ENCODE data around the gene SYNGR3.
"Not testable (repeated sequence)": the region's sequence is repeated elsewhere in the genome, so short reads cannot be mapped to it uniquely, and the experiment has no call there.

Gene SYNGR3, protein sequence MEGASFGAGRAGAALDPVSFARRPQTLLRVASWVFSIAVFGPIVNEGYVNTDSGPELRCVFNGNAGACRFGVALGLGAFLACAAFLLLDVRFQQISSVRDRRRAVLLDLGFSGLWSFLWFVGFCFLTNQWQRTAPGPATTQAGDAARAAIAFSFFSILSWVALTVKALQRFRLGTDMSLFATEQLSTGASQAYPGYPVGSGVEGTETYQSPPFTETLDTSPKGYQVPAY

DNA sequence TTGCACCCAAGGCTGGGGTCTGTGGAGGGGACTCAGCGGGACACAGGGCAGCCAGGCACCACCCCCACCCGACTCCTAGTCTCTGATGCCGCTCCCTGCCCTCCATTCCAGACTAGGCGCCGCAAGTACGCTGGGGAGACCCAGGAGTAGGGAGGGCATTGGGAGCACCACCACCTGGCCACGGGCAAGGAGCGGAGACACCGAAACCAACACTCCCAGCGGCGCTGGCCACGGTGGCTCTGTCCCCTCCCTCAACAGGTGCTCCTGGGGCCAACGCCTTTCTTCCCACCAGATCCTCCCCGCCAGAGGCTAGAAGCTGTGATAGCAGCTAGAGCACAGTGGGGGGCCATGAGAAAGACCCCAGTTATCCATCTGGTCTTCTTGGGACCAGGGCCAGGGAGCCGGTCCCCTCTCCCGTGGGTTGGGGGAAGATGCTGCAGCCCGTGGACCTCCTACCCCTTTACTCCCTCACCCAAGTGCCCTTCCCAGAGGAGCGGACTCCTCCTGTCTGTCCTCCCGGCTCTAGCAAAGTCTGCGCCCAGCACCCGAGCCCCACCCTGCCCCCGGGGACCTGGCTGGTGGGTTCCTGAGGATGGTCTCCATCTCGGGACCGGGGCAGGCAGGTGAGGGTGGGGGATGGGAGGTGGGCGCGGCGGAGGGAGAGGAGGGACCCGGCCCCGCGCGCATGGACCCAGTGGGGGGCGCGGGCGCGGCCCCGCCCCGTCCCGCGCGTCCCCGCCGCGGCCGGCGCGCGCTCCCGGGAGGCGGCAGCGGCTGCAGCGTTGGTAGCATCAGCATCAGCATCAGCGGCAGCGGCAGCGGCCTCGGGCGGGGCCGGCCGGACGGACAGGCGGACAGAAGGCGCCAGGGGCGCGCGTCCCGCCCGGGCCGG, at the start of gene SYNGR3:
Gene SYNGR3 (plus strand): TSS at position 762 of the 892 bp plus-strand sequence. CDS start 133 bp downstream, outside the sequence.
- FAIRE-seq, result no peak

DNA sequence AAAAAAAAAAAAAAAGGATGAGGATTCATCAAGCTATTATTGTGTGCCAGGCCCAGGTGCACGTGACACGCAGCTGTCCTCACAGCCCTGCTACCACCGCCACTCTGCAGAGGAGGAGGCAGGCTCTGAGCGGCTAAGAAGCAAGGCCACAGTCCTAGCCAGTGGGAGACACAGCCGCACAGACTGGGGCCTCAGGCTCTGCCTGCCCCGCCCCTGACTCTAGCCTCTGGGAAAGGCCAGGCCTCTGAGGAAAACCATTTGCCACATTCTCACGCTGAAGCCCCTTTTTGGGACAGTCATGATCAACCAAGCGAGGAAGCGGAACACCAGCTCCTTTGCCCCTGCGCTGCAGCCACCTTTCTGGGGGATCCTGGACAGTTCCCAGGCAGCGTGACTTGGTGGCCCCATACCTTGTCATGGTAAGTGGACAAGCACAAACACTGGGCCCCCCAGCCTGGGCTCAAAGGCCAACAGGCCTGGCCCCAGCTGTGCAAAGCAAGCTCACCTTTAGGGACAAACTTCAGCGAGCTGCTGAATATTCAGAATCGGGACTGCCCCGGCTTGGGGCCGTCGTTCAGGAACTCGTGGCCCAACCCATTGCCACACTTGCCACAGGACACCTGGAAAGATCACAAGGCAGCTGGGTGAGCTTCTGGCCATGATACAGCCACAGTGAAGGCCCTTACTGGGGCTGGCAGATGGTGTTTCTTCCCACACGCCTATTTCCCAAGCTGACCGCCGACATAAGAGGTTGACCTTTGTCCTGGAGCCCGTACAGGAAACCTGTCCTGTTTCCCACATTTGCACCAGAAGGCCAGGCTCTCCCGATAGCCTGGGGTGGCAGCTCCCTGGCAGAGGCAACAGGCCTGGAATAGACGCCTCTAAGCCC, 49.3 kb upstream of the SYNGR3 start:
- no peak for FAIRE-seq

DNA sequence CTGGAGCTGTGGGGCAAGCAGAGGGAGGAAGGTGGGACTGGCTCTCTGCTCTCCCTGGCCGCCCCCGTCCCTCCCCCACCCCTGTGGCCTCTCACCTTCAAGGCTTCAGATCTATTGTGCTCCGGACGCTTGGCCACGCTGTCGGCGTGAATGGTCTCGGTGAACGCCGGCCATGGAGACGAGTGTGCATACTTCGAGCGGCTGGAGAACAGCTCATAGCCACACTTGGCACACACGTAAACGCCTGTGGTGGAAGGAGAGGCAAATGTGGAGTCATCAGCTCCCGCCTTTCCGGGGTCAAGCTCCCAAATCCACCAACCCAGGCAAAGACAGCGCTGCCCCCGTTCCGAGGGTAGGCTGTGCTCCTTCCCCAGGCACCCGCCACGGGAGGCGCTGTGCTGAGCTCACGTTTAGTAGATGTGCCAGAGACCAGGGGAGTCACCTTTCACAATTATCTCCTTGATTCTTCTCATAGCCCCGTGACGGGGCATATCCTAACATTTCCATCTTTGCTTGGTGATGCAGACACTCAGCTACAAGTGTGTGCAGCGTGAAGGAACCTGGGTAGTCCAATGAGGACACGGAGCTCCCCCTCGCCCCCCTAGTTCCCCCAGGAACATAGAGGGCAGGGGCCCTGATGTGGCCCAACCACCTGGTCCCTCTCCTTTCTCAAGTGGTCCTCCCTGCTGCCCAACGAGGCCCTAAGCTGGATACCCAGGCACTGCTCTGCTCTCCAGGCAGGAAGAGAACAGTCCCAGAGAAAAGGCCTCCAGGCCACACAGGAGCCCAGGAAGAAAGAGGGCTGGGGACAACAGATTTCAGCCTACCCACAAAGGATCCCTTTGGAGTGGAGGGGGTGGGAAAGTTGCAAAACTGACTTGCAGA, 48.4 kb upstream of the SYNGR3 start:
- no peak for FAIRE-seq

DNA sequence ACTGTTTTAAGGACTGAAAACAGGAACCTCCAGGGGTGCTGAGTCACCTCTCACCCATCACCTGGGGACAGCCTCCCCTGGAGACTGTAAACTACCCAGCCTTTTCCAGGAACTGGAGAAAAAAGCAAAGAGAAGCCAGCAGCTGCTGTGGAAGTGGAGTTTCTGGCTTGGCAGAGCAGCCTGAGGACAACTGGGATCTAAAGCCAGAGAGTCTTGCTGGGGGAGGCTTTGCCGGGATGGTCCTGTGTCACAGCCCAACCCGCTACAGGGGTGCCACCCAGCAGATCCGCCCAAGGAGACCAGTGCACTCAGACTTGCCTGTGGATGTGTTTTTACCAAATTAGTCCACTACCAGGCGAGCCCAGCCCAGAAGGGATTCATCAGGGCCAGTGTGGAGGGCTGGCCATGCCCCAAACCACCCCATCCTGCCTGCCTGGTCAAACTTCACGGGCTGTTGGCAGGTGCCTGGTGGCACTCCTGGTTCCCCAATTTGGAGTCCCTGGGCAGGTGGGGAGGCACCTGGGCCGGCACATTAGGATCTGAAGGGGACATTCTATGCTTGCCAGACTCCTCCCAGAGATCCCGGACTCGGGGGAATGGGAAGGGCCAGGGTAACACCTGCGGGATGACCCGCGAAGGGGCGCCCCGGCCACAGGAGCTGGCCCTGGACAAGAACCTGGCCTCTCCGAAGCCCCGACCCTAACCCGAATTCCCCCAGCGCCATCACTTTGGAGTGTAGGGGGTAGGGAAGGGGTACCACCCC, 47.5 kb upstream of the SYNGR3 start:
- FAIRE-seq, result no peak

DNA sequence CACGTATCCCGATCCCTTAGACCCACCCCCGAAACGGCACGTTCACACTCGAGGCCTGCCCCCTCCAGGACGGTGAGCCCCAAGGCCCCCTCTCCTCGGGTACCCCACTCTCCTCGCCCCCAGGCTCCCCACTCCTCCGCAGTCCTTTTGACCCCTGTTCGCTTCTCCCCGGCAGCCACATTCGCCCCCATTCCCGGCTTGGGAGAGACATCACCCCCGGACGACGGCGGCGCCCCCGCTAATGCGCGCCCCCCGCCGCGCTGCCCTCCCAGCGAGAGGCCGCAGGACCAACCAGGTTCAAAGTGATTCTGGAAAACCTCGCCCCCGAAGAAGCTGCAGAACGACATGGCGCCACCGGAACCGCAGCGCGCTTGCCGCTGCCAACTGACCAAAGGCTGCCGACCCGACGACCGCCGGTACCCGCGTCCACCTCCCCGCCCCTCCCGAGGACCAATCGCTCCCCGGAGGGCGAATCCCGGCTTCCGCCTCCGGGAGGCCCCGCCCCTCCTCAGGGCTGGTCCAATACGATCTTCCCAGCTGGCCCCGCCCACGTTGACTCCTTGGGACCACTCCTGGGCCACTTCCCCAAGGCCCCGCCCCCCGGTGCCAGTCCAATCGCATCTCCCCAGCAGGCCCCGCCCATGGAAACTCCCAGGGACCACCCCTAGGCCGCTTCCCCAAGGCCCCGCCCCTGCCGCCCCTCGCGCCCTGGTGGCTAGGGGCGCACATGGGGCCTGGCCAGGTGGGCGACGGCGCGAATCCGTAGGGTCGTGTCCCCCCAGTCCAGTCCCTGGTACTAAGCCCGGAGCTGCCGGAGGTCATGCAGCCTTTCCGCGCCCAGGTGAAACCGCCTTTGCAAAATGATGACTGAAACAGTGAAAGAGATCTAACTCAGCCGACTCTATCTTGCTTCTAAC, 46.7 kb upstream of the SYNGR3 start, which contains the start of gene MSRB1:
Gene MSRB1 (minus strand): TSS at position 390 of the 917 bp plus-strand sequence. CDS start 43 bp downstream, at position 347.
- FAIRE-seq, result no peak

DNA sequence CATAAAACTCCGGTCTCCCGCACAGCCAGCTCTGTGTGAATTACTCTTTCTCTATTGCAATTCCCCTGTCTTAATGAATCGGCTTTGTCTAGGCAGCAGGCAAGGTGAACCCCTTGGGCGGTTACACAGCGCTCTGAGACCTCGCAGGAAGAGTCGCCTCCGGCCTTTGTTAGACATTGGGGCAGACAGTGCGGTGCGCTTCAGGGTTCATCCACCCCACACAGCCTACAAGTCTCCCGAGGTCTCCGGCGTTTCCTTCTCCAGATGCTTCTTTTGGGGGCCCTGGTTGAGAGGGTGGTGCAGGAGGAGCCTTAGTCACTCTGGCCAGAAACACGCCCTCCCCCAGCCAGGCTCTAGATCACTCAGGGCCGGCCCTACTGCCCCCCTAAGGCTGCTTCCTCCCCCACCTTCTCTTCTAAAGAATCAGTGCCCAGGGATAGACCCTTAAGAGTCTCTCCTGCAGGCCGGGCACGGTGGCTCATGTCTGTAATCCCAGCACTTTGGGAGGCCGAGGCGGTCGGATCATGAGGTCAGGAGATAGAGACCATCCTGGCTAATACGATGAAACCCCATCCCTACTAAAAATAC, 45.1 kb upstream of the SYNGR3 start:
- FAIRE-seq, result no peak

DNA sequence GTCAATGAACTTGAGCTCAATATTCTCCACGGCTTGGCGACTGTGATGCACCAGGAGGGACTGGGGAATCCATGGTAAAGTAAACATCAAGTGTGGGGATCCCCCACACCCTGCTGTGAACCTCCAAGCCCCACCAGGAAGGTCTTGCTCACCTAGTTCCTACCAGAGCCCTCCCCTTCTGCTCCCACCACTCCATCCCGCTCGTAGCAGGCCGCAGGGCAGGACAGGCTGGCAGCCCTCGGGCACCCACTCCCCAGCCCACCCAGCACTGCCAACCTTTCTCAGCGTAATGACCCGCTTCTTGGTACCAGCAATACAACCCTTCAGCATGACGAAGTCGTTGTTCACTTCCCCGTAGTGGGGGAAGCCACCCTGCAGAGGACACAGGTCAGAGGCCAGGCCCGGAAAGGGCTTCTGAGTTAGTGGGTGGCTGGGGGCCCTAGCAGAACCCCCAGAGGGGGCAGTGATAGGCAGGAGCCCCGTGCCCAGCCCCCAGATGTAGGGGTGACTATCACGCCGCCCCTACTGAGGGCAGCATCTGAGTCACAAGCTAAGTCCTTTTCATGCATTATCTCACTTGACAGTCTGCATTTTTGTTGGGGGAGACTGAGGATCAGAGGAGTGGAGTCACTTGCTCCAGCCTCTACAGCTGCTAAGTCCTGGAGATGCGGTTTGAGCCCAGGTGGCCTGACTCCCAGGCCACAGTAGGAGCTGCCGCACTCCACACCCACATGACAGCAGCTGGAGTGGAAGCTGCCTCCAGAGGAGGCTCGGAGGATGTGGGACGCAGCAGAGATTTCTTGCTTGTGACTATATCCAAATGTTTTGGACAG, 44.0 kb upstream of the SYNGR3 start:
- FAIRE-seq, result no peak

DNA sequence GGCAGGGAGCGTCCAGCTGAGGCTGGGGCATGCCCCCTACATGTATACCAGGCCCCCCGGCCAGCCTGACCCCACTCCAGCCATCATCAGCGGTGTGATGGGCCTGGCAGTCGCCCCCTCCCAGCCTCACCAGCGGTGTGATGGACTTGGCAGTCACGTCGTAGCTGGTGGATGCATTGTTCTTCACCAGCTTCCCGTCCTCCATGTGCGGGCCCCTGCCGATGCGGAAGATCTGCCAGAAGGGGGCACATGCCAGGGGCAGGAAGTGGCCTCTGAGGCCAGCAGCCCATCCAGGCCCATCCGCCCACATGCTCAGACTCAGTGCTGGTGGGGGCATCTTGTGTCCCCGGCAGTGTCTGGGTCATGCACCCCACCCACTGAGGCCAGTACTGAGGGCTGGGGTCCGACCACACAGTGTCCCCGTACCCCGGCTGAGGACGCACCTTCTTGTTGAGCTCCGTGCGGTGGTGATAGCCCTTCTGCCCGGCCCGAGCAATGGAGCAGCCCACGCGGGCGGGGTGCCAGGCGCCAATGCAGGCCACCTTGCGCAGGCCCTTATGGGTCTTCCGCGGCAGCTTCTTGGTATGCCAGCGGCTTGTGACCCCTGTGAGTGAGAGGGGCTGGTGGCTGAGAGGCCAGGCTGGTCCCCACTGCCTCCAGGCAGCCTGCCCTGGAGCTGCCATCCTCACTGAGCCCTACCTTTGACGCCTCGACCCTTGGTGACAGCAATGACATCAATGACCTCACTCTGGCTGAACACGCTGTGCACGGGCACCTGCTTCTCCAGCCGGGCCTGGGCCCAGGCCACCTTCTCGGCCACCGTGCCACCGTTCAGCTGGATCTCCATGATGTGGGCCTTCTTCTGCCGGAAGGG, 43.0 kb upstream of the SYNGR3 start:
- FAIRE-seq, result no peak

DNA sequence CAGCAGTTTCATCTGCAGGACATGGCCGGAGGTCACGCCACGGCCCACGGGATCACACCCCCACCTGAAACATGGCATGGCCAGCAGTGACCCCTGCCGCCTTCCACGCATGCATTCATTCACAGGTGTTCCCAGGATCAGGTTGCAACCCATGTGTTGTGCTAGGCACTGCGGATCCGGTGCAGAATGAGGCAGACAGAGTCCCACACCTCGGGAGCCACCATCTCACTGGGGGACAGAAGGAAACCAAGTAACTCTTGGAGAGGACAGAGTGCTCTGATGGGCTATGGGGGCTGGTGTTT, 42.5 kb upstream of the SYNGR3 start:
- FAIRE-seq, result no peak

DNA sequence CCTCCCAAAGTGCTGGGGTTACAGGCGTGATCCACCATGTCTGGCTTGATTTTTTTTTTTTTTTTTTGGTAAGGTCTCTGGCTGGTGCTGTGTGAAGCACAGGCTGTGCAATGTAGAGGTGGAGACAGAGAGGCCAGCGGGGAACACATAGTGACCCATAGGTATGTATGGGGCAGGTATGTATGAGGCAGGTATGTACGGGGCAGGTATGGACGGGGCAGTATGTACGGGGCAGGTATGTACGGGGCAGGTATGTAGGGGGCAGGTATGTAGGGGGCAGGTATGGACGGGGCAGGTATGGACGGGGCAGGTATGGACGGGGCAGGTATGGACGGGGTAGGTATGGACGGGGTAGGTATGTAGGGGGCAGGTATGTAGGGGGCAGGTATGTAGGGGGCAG, 40.3 kb upstream of the SYNGR3 start:
- FAIRE-seq, result no peak

DNA sequence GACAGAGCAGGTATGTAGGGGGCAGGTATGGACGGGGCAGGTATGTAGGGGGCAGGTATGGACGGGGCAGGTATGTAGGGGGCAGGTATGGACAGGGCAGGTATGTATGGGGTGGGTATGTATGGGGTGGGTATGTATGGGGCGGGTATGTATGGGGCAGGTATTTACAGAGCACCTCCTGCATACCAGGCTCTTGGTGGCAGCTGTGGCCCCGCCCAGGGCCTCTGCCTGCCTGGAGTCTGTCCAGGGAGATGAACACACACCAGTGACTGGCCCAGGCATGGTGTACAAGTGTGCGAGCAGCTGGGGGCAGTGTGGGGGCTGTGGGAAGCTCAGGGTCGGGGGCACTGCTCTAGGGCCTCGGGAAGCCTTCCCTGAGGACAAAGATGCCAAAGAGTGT, 39.7 kb upstream of the SYNGR3 start:
- no peak for FAIRE-seq

DNA sequence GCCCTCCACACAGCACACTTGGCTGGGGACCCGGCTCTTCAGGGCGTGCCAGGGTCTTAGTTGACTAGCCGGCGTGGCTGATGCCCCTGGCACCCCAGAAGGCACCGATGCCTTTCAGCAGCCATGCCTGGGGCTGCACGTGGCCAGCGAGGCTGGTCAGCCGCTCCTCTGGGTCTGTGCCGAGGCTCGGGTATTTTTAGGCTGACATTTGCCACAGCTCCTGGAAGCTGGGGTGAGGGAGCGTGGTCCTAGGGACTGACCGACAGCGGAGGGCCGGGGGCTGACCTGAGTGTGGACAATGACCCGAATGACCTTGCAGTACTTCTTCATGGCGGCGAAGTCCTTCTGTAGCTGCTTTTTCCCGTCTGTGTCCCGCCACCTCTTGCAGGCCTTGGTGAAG, 39.2 kb upstream of the SYNGR3 start:
- FAIRE-seq, result no peak

DNA sequence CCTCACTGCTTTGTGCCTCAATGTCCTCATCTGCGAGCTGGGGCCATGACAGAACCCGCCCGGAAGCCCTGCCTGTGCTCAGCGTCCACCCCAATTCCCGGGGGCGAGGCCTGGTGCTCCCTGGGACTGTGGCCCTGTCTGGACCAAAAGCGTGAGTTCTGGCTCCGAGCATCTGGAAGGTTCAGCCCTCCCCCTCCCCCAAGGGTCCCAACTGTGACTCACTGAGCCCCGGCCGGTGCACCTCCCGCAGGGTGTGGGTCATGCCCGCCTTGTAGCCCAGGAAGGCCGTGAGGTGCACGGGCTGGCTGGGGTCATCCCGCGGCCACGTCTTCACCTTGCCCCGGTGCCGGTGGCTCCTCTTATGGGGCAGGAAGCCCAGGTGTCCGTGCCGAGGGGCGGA, 36.0 kb upstream of the SYNGR3 start:
- FAIRE-seq, result no peak

DNA sequence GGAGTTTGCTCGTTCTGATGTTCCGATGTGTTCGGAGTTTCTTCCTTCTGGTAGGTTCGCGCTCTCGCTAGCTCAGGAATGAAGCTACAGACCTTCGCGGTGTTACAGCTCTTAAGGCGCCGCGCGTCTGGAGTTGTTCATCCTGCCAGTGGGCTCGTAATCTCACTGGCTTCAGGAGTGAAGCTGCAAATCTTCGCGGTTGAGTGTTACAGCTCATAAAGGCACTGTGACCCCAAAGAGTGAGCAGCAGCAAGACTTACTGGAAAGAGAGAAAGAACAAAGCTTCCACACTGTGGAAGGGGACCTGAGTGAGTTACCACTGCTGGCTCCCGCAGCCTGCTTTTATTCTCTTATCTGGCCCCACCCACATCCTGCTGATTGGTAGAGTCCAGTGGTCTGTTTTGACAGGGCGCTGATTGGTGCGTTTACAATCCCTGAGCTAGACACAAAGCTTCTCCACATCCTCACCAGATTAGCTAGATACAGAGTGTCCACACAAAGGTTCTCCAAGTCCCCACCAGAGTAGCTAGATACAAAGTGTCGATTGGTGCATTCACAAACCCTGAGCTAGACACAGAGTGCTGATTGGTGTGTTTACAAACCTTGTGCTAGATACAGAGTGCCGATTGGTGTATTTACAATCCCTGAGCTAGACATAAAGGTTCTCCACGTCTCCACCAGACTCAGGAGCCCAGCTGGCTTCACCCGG, 32.2 kb upstream of the SYNGR3 start:
- FAIRE-seq, result not testable (repeated sequence)

DNA sequence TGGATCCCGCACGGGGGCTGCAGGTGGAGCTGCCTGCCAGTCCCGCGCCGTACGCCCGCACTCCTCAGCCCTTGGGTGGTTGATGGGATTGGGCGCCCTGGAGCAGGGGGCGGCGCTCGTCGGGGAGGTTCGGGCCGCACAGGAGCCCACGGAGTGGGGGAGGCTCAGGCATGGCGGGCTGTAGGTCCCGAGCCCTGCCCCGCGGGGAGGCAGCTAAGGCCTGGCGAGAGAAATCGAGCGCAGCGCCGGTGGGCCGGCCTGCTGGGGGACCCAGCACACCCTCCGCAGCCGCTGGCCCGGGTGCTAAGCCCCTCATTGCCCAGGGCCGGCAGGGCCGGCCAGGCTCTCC, 31.7 kb upstream of the SYNGR3 start:
- not testable (repeated sequence) for FAIRE-seq

DNA sequence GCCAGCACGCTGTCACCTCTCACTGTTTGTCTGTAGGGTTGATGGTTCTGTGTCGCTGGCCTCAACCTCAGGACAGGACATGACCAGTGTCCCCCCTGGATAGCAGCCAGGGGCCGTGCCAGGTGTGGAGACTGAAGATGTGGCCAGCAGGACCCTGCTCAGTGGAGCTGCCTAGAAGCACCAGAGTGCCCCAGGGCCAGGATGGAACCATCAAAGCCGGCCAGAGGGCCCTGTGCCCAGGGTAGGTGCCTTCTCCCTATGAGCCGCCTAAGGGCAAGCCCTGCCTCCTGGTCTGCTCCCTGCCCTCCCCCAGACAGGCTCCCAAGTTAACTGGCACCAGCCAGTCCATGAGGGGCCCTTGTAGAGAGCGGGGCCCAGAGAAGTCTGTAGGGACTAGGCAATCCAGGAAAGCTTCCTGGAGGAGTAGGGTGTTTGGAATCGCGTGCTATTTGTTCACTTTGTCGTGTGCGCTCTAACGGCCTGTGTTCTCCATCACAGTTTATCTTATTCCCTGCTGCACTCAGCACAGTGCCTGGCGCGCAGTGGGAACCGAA, 31.0 kb upstream of the SYNGR3 start:
- no peak for FAIRE-seq

All from islet of Langerhans (tissue), 1 donor.